Hepatocyte (in vitro differentiated cells): ENCODE data around the gene ZC3H10. TPM values are rescaled to one million over a fixed set of nuclear protein-coding genes. Genes with fewer than 3 reads are reported as not detected.
"Not testable (repeated sequence)": the region's sequence is repeated elsewhere in the genome, so short reads cannot be mapped to it uniquely, and the experiment has no call there.

Experiments used
- DNase-seq: peaks from one replicate; pipeline ENCODE4 v3.0.0-alpha.2; 2016; ENCODE audit warnings: low spot score
- H2AFZ ChIP-seq: fragments of 200-600 bp; sonication (generic); 2 replicates; pipeline ENCODE4 v1.6.0; 2016; ENCODE audit warnings: antibody characterized with exemption, mild to moderate bottlenecking
- H3K27ac ChIP-seq: fragments of 200-600 bp; sonication (generic); 2 replicates; pipeline ENCODE4 v1.5.1; 2016; ENCODE audit warnings: mild to moderate bottlenecking
- H3K27me3 ChIP-seq: fragments of 200-600 bp; sonication (generic); 2 replicates; pipeline ENCODE4 v1.6.1; 2016
- H3K36me3 ChIP-seq: fragments of 200-600 bp; sonication (generic); replicated peaks from 2 replicates; pipeline ENCODE4 v1.5.1; 2016; ENCODE audit warnings: low read depth; ENCODE audit not compliant: insufficient read depth
- H3K4me1 ChIP-seq: fragments of 200-600 bp; sonication (generic); 2 replicates; pipeline ENCODE4 v1.5.1; 2016; ENCODE audit warnings: mild to moderate bottlenecking, moderate library complexity; ENCODE audit not compliant: insufficient read depth
- H3K4me2 ChIP-seq: fragments of 200-600 bp; sonication (generic); 2 replicates; pipeline ENCODE4 v1.6.0; 2016
- H3K4me3 ChIP-seq: fragments of 200-600 bp; sonication (generic); 2 replicates; pipeline ENCODE4 v1.5.1; 2016; ENCODE audit warnings: mild to moderate bottlenecking
- H3K79me2 ChIP-seq: fragments of 200-600 bp; sonication (generic); 2 replicates; pipeline ENCODE4 v1.6.0; 2017; ENCODE audit warnings: mild to moderate bottlenecking
- H3K9me2 ChIP-seq: fragments of 200-600 bp; sonication (generic); replicated peaks from 2 replicates; pipeline ENCODE4 v1.6.0; 2017; ENCODE audit warnings: mild to moderate bottlenecking; ENCODE audit not compliant: insufficient read depth
- H3K9me3 ChIP-seq: fragments of 200-600 bp; sonication (generic); 2 replicates; pipeline ENCODE4 v1.5.1; 2016; ENCODE audit warnings: low read depth, mild to moderate bottlenecking
- H4K20me1 ChIP-seq: fragments of 200-600 bp; sonication (generic); 2 replicates; pipeline ENCODE4 v1.6.0; 2016; ENCODE audit warnings: mild to moderate bottlenecking; ENCODE audit not compliant: insufficient read depth, poor library complexity, severe bottlenecking
- EZH2 ChIP-seq: fragments of 200-600 bp; sonication (generic); IDR thresholded peaks from 2 replicates; pipeline ENCODE4 v1.6.1; 2016; ENCODE audit warnings: antibody characterized with exemption, mild to moderate bottlenecking, borderline replicate concordance
- EZH2phosphoT487 ChIP-seq: fragments of 200-600 bp; sonication (generic); IDR thresholded peaks from one replicate; pipeline ENCODE4 v1.6.1; 2018; ENCODE audit warnings: antibody characterized with exemption, mild to moderate bottlenecking, low read depth, moderate library complexity; ENCODE audit not compliant: unreplicated experiment, severe bottlenecking
- WGBS: methylation state at CpG from one replicate; pipeline ENCODE4 v1.1.6; 2016; ENCODE audit warnings: low lambda C conversion rate; ENCODE audit errors: missing lambda C conversion rate; 5-methylcytosine and 5-hydroxymethylcytosine counted together
- polyA plus RNA-seq: library from polyadenylated mRNA; unstranded; fragments of >200 nt; fragmentation: Nextera tagmentation; extraction: Ambion mirVana; gene quantifications from 2 replicates; pipeline ENCODE4 v1.2.1, GENCODE V29; 2016
- total RNA-seq: library from RNA; depleted of rRNA; stranded (reverse); fragments of >200 nt; gene quantifications from 2 replicates; pipeline ENCODE4 v1.2.3, GENCODE V29; 2014
- TF ChIP-seq, protein P1 (sequence below): fragments of 200-600 bp; sonication (generic); IDR thresholded peaks from 2 replicates; pipeline ENCODE4 v1.5.1; 2016; ENCODE audit warnings: antibody characterized with exemption, mild to moderate bottlenecking; ENCODE audit not compliant: poor library complexity

The ZC3H10 gene, protein sequence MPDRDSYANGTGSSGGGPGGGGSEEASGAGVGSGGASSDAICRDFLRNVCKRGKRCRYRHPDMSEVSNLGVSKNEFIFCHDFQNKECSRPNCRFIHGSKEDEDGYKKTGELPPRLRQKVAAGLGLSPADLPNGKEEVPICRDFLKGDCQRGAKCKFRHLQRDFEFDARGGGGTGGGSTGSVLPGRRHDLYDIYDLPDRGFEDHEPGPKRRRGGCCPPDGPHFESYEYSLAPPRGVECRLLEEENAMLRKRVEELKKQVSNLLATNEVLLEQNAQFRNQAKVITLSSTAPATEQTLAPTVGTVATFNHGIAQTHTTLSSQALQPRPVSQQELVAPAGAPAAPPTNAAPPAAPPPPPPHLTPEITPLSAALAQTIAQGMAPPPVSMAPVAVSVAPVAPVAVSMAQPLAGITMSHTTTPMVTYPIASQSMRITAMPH
- total RNA-seq, result 3.7 and 9.0 TPM in 2 replicates
- polyA plus RNA-seq, result 2.2 and 5.7 TPM in 2 replicates

- H3K27me3 ChIP-seq, result no peaks in the 10 kb centered on the region
- H3K4me3 ChIP-seq, result peak within 1 kb of the TSS; percentile 49
- TF ChIP-seq, protein P1, sequence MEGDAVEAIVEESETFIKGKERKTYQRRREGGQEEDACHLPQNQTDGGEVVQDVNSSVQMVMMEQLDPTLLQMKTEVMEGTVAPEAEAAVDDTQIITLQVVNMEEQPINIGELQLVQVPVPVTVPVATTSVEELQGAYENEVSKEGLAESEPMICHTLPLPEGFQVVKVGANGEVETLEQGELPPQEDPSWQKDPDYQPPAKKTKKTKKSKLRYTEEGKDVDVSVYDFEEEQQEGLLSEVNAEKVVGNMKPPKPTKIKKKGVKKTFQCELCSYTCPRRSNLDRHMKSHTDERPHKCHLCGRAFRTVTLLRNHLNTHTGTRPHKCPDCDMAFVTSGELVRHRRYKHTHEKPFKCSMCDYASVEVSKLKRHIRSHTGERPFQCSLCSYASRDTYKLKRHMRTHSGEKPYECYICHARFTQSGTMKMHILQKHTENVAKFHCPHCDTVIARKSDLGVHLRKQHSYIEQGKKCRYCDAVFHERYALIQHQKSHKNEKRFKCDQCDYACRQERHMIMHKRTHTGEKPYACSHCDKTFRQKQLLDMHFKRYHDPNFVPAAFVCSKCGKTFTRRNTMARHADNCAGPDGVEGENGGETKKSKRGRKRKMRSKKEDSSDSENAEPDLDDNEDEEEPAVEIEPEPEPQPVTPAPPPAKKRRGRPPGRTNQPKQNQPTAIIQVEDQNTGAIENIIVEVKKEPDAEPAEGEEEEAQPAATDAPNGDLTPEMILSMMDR, result peak; percentile 50
- no peak for TF ChIP-seq EZH2
- no peak for TF ChIP-seq EZH2phosphoT487
- H2AFZ ChIP-seq, result peak within 1 kb of the TSS; percentile 41
- H3K4me1 ChIP-seq, result peaks cover 14% of the 10 kb centered on the region
- peak within 1 kb of the TSS; percentile 86 for H3K4me2 ChIP-seq
- H3K9me3 ChIP-seq, result no peaks in the 10 kb centered on the region
- peak within 1 kb of the TSS; percentile 97 for H3K27ac ChIP-seq
- no peaks in the 10 kb centered on the region for H3K9me2 ChIP-seq
- H3K79me2 ChIP-seq, result peaks cover 12% of the 10 kb centered on the region
- H3K36me3 ChIP-seq, result no peaks in the 10 kb centered on the region
- peaks cover 2% of the 10 kb centered on the region for H4K20me1 ChIP-seq
- under 1% methylated on average over 60 of the region's 61 CpGs for WGBS
- peak; percentile 99 for DNase-seq
These were observed at the start of gene ZC3H10 for GRCh38 chr12:56117778-56118687. Gene ZC3H10, plus strand, starts transcription at chr12:56118266. Its CDS starts 2,297 bp downstream, at chr12:56120563.

GRCh38 chr12:56071648-56072047, 46.4 kb upstream of the ZC3H10 start:
- Histone ChIP-seq H3K9me3 (no peaks in the 10 kb centered on the region), H4K20me1 (no peaks in the 10 kb centered on the region), H3K4me1 (no peaks in the 10 kb centered on the region), H3K9me2 (no peaks in the 10 kb centered on the region), H3K27me3 (no peaks in the 10 kb centered on the region), H3K4me3 (no peak overlapping the region), H3K27ac (no peak overlapping the region), H3K36me3 (no peaks in the 10 kb centered on the region), H3K79me2 (no peaks in the 10 kb centered on the region), H2AFZ (no peak overlapping the region), H3K4me2 (no peak overlapping the region)
- TF ChIP-seq EZH2, result no peak
- TF ChIP-seq, protein P1, result no peak
- no peak for TF ChIP-seq EZH2phosphoT487
- WGBS, result 81% methylated on average over 4 of the region's 4 CpGs
- no peak for DNase-seq

DNA sequence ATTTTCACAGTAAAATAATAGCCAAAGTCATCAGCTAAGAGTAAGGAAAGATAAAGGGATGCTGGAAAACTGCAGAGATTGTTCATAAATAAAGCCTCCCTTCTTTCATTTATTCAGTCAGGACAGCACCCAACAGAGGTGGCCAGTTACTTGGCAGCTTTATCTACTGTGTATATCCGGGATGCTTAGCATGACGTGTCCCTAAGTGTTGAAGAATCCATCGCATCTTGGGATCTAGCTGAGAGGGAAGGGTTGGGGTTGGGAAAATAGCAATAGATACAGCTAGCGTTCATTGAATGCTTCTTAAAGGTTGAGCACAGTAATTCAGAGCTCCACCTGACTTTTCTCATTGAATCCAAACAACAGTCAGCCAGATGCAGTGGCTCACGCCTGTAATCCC, 43.7 kb upstream of the ZC3H10 start:
- H4K20me1 ChIP-seq, result no peaks in the 10 kb centered on the region
- H3K4me1 ChIP-seq, result no peaks in the 10 kb centered on the region
- no peaks in the 10 kb centered on the region for H3K9me3 ChIP-seq
- H3K36me3 ChIP-seq, result no peaks in the 10 kb centered on the region
- no peak overlapping the region for H2AFZ ChIP-seq
- H3K27ac ChIP-seq, result no peak overlapping the region
- H3K27me3 ChIP-seq, result no peaks in the 10 kb centered on the region
- H3K4me3 ChIP-seq, result no peak overlapping the region
- no peaks in the 10 kb centered on the region for H3K9me2 ChIP-seq
- no peak for TF ChIP-seq EZH2phosphoT487
- TF ChIP-seq, protein P1, result no peak
- no peak for TF ChIP-seq EZH2
- 90% methylated on average over 5 of the region's 5 CpGs for WGBS
- H3K79me2 ChIP-seq, result no peaks in the 10 kb centered on the region
- no peak for DNase-seq
- H3K4me2 ChIP-seq, result no peak overlapping the region

- not testable (repeated sequence) for H3K4me3 ChIP-seq, H3K9me3 ChIP-seq, H3K36me3 ChIP-seq, DNase-seq, H4K20me1 ChIP-seq, H3K9me2 ChIP-seq, H3K4me2 ChIP-seq, H3K4me1 ChIP-seq, H3K27me3 ChIP-seq, H2AFZ ChIP-seq
- Histone ChIP-seq H3K27ac (peak overlapping the region; percentile 3), H3K79me2 (peaks cover 11% of the 10 kb centered on the region)
- WGBS, result 93% methylated on average over 9 of the region's 9 CpGs
These were observed 40.1 kb upstream of the ZC3H10 start for GRCh38 chr12:56077966-56078365.
